COLO668 (cell line): ENCODE measurements around the gene TJP2.

Experiments
- DNase-seq: peaks from one replicate; lab custom pipeline; 2025; ENCODE audit not compliant: unreplicated experiment; lab: John Stamatoyannopoulos, UW

TJP2 gene

DNA sequence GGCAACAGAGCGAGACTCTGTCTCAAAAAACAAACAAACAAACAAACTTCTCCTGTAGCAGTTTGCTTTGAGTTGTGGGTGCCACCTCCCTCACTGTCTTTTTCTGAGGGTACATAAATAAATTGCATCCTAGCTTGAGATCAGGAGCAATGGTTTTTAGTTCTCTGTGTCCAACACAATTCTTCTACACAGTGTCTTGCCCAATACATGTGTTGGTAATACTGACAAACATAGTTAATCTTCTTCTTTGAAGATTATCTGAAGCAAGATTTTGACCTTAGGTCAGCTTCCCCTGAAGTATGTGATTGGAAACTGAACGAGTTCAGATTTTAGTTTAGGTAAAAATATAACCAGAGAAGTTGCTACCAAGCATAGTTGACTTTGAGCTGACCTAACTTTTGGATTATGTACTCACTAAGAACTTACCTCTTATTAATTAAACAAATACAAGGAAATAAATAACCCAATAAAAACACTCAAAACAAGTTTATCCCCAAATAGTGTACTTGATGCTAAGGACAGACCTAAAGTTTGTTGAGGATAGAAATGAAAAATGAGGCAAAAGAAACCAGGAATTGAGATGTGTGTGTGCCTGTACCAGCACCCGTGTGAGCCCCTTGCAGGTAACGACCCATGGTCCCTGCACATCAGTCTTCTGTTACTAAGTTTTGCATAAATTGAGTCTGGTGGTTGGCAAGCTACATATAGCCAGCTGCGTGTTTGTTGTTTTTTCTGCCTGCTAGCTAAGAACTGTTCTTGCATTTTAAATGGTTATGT, 16.2 kb downstream of the TJP2 start:
- DNase-seq: no peak

DNA sequence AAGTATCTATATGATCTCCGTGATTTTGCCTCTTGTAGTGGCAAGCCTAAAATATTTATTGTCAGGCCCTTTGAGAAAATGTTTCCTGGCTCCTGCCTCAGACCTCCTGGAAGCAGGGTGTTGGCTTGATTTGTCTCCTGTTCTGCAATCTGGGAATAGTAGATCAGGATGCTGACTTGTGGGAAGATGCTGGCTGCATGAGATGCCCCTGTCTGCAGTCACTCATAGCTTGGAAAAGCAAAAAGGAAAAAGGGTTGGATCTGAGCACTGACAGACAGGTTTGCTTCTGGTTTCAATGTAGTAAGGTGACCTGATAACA, 16.7 kb downstream of the TJP2 start:
- no peak for DNase-seq

DNA sequence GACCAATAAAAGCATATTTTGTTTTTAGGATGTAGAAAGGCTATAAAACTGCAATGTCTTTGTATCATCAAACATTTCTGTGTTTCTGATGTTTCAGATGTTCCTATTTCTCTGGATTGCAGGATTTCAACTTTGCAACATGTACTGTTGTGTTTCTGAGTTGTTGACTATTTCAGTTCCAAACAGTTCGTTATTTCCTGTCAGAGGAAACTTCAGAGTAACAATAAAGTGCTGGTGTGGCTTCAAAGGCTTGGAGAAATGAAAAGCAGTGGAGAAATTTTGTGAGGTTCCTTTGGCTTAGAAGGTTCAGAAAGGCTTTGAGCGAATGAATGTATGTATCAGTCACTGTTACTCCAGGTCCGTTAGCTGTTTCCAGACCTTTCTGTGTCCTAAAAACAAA, 17.2 kb downstream of the TJP2 start:
- DNase-seq: no peak

DNA sequence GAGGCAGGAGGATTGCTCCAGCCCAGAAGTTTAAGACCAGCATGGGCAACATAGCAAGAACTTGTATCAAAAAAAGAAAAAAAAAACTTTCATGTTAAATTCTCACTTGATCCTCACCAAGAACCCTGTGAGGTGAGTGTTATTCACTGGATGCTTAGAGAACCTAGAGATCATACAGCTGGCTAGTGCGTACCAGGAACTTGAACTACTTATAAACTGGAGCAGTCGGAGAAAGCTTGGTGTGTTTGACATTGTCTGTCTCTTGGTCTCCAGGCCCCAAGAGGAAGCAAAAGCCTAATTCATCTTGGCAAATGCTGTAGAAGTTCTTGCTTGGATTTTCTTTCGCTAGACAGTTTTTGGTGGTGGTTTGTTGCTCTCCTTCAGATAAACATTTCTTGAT, 18.1 kb downstream of the TJP2 start:
- DNase-seq: no peak

DNA sequence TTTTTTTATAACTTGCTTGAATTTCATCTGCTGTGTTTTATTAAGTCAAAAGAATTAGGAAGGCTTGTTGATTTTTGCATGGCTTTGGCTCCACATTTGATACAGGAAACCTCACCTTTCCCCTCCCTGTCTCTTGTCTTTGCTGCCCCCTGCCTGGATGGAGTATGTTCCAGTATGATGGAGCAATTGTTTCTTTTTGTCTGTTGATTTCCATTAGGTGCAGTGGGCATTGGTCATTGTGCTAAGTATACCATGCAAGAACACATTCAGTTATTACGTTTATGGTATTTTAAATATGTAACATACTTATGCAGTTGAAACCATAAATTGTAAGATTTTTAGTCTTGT, 19.6 kb downstream of the TJP2 start:
- DNase-seq: no peak

DNA sequence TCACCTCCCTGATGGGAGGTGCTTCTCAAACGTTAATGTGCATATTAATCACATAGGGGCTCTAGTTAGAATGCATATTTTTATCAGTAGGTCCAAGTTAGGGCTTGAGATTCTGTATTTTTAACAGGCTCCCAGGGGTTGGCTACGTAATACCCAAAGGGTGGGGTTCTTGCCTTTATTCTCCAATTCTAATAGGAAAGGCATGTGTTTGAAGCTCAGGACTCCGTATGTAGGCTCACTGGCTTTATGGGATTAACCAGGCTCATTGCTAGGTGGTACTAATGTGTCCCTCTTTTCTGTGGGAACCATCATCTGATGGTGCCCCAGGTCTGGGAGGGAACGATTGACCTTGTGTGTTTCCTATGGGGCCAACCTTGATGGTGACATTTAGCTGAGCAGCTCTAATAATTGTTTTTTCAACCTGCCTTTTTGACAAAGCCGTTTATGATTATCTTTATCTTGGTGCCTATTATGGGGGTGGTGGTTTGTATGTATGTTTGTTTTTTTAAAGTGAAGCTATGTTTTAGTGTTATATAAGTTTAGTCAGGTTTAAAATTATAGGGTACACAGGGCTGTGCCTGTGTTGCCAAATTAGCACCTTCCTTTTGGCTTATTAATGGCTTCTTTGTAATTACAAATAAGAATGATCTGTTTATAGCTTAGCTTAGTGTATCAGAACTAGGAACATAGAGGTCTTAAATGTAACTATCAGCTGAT, 20.8 kb downstream of the TJP2 start:
- DNase-seq: no peak

DNA sequence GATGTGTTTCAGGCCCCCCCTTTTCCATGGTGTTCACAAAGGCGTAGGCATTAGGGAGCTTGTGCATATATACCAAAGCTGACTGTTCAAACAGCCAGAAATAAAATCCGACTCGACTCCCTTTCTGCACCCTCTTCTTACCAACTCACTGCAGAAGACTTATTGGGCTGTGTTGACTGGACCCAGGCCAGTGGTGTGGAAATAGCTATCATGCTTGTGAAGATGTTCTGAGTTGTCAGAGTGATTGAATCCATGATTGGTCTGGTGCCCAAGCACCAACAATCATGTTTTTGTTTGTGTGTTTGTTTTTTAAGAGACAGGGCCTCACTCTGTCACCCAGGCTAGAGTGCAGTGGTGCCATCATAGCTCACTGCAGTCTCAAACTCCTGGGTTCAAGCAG, 21.6 kb downstream of the TJP2 start:
- DNase-seq: no peak

DNA sequence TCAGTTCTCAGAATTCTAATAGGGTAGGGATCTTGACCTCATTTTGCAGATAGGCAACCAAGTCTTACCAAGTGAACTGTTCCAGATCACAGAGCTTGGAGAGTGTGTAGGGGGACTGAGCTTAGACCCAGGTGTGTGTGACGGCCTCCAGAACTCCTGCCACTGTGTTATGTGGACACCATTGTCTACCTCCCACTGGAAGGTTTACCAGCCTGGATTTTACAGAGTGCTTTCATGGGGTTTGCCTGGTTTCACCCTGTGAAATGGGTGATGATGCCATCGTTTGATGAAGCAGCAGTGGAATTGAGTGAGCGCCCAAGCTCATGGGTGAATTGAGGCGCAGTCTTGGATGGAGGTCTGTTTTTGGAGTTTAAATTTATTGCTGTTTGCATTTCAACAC, 23.6 kb downstream of the TJP2 start:
- DNase-seq: no peak

DNA sequence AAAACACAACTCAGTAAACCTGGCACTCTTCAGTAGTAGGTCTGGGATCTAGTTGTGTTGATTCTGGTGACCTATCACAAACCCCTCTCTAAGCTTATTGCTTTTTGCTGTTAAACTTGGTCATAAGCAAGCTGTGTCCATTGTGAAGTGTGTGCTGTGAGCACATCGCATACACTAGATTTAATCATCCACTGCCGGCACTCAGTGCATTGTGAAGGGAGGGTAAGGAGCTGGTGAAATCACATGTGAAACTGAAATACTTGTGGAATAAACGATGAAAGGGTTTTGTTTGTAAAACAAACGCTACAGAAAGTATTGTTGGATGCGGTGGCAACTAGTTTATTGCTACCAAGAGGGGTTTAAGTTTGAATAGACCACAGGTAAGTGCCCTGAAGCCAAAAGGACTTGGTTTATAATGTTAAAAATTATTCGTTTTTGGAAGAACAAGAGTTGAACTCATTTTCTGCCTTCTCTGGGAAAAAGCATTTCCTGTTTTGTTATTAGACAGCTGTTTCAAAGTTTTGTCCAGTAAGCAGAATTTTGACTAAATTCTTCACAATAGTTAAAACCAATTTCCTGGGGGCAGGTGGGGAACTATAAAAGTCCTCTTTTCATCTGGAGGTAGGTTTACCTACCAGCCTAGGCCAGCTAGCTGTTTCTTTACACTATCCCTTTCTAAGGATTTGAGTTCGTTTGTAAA, 24.6 kb downstream of the TJP2 start:
- no peak for DNase-seq

DNA sequence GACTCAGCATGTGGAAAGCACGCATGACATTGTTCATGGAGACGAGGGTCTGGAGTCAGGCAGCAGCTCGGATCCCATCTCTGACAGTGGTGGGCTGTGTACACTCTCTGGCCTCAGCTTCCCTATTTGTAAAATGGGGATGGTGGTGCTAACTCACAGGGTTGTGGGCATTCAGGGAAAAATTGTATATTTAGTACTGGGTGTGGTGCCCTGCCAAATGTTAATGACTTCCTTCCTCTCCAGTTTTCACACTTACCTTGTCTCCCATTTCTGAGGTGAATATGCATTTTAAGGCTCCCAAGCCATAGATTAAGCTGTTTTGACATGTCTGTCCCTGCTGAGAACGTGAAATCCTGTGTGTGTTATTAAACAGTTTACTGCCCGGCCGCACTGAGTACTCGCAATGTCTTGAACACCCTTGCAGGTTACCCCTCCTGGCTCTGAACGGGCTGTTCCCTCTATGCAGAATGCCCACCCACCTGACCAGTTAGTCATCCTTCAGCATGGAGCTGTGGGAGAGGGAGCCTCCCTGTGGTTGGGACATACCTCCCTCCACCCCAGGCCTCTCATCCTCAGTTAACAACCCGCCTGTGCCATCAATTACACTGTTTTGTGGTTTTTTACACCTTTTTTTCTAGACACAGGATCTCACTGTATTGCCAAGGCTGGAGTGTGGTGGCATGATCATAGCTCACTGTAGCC, 25.8 kb downstream of the TJP2 start:
- DNase-seq: no peak

DNA sequence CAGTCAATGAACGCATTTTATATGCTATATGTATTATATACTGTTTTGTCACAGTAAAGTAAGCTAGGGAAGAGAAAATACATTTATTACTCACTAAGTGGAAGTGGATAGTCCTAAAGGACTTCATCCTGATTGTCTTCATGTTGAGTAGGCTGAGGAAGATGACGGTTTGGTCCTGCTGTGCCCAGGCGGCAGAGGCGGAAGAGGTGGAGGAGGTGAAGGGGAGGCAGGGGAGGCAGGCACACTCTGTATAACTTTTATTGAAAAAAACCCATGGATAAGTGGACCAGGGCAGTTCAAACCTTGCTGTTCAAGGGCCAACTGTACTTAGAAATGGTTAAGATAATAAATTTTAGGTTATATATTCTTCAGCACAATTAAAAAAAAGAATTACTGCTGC, 28.5 kb downstream of the TJP2 start:
- no peak for DNase-seq

DNA sequence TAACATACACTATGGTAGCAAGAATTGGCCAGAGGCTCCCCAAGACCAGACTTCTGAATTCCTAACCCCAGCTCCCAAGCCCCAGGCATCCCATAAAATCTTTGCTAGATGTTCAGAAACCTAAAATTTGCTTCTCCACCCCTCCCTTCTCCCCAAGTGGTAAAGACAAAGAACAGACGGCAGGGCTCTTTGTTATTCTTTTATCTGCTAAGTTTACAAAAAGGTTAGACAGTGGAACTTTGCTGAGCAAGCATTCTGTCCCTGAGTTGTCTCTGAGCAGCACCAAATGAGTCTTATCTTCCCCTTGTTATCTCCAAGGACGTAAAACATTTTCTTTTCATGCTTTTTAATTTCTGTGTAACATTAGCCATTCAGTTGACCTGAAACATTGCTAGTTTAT, 30.2 kb downstream of the TJP2 start:
- DNase-seq: no peak

DNA sequence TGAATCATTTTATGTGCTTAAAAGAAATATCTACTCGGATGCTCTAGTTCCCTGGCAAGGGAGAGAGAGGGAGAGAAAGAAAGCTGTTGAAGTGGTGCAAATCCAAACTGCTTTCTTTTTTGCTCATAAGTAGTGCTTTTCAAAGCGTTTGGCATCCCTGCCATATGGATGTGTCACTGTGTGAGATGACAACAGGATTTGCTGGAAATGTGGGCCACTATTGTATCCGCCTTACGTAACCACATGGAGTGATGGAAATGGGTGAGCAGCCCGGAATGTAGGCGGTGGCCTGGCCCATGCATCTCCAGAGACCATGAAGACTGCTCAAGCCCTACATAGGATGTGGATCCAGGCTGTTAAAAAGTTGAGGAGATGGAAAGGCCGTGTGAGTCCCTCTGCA, 30.8 kb downstream of the TJP2 start:
- no peak for DNase-seq

DNA sequence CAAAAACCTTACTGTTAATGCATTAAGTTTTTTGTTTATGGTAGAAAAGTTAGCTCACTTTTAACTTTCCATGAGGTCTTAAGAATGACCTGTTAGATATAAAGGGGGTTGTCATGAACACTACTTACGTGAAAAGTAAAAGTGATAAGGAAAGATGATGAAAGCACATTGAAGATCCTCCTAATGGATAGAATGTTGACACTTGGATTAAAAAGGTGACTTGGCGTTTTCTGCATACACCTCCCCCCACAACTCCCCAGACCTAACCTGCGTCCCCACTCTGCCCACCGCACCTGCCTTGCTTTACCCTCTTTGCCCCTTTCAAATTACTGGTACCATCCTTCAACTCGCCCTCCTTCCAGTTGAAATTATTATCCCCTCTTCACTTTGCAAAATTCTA, 32.0 kb downstream of the TJP2 start:
- no peak for DNase-seq

DNA sequence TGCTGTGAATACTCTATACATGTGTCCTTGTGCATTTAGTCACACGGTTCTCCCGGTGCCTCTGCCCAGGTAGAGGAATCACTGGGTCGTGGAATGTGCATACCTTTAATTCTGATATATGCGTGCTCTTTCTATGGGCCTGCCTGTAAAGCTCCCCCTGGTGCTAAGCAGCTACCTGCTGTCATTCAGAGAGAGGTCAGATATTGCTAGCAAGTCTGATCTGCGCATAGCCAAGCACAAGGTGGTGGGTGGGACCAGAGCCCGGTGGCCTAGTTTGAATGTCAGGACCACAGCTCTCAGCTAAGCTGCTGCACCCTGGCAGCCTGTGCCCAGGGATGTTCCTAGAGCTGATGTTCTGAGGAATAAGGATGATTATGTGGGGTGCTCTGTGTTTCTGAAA, 33.4 kb downstream of the TJP2 start:
- DNase-seq: no peak

DNA sequence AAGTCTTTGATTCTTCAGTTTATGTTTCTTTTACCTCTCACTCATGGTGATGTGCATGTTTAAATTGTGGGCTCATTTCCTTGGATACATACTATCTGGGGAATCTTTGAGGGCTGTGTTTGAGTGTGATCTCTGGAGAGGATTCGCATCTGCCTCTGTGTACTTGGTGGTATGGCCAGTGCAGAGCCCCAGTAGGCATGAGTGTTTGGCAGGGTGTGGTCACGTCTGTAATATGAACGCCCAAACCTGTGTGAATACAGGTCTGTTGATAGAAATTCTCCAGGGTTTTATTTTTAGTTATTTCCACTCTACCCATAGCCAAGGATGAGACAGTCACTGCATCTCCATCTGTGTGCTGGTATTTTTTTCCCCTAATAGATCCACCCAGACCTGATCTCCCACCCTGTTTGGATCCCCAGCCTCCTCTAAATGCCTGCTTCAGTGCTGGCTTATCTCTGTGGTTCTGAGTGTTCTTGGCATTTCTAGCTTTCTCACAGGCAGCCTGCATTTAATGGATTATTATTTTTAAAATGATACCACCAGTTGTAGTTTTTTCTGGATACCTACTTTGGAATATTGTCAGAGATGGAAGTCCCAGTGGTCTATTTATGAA, 37.5 kb downstream of the TJP2 start:
- DNase-seq: no peak

DNA sequence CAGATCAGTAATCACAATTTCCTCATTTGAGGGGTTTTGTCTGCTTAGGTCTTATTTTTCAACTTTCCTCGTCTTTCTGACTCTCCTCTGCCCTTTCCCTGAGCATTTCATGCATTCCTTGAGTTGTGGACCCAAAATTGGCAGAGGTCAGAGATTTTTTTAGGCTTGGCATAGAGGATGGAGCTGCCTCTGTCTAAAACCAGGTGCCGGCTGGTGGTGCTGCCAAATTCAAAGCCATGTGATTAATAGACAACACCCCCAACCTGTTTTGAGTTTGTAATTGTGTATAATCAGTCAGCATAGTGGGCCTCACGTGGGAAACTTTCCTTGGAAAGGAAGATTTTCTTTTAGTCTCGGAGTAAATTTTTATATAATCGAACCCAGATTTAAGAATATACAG, 39.6 kb downstream of the TJP2 start:
- no peak for DNase-seq

DNA sequence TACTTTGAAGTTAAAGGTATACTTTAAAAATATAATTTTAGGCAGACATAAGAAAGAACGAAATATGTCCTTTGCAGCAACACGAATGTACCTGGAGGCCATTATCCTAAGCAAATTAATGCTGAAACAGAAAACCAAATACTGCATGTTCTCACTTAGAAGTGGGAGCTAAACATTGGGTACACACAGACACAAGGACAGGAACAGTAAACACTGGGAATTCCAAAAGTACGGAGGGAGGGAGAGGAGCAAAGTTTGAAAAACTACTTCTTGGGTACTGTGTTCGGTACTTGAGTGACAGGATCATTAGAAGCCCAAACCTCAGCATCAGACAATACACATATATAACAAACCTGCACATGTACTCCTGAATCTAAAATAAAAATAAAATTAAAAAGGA, 40.9 kb downstream of the TJP2 start:
- no peak for DNase-seq

DNA sequence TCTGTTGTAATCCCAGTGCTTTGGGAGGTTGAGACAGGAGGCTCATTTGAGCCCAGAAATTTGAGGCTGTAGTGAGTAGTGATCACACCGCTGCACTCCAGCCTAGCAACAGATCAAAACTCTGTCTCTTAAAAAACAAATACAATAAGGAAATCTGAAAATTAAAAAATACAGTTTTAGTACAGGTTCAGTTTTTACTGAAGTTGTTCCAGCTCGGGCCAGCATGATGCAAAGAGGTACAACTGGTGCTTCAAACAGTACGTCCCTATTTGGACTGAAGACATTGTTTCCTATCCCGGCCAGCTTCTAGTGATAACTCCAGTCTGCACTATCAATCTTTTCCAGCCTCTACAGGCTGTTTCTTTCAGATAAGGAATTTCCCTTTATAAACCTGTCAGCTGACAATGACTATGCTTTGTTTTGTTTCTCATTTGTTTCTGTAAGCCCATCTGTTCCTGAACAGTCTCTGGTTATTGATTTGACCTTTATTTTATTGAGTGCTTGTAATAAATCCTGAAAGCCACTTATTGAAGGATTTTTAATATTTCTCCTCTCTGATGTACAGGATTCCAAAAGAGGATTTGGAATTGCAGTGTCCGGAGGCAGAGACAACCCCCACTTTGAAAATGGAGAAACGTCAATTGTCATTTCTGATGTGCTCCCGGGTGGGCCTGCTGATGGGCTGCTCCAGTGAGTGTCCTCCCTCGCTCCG, 41.9 kb downstream of the TJP2 start:
- DNase-seq: no peak

DNA sequence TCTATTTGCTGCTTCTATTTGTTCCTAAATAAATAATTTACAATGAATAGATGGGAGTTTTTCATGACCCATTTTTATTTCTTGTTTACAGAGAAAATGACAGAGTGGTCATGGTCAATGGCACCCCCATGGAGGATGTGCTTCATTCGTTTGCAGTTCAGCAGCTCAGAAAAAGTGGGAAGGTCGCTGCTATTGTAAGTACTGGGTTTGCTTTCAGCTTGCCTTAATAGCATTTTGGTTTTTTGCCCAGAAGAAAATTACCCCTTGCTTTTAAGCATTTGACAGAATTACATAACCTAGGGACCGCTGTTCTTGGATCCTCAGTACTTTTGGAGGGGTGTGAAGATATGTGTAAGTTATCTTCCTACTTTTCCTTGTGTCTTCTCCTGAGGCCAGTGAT, 44.1 kb downstream of the TJP2 start:
- no peak for DNase-seq

DNA sequence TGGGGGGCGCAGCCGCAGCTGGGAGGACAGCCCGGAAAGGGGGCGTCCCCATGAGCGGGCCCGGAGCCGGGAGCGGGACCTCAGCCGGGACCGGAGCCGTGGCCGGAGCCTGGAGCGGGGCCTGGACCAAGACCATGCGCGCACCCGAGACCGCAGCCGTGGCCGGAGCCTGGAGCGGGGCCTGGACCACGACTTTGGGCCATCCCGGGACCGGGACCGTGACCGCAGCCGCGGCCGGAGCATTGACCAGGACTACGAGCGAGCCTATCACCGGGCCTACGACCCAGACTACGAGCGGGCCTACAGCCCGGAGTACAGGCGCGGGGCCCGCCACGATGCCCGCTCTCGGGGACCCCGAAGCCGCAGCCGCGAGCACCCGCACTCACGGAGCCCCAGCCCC, 47.0 kb downstream of the TJP2 start:
- no peak for DNase-seq
